Peyer's patch (tissue), 4 donors: ENCODE data around the gene VPS52.

Experiments used
- POLR2A ChIP-seq, 2 donors: fragments of 450-650 bp; IDR thresholded peaks; one replicate each; pipeline ENCODE4 v1.5.1; 2017; ENCODE audit warnings: antibody characterized with exemption in 2 of 2, mild to moderate bottlenecking in 2 of 2, moderate library complexity in 2 of 2
- TF ChIP-seq, protein P1 (sequence below), 6 experiments: fragments of 450-650 bp in 4 of 6; fragments of 200-600 bp in 2 of 6; sonication (generic) in 1 of 6; IDR thresholded peaks; one replicate each; pipeline ENCODE4 v1.5.1; 2017 to 2019; ENCODE audit warnings: antibody characterized with exemption in 6 of 6, mild to moderate bottlenecking in 3 of 6, moderate library complexity in 1 of 6

DNA sequence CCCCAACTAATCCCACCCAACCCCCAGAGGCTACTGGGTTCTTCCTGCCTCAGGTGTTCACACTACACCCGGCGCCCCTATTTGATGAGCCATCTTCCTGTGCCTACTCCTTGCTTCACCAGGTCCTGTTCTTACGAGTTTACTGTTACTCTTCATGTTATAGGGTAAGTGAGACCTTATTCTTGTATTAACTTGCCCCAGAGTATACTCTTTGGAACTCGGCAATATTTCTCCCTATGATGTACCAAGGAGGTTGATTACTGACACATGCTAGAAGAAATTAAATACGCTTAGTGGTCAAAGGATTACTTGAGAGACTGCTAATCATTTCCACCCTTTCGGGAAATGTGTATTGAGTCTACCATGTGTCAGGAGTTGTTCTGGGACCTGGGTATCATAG is 54.4 kb downstream of the VPS52 start:
- TF ChIP-seq, protein P1, sequence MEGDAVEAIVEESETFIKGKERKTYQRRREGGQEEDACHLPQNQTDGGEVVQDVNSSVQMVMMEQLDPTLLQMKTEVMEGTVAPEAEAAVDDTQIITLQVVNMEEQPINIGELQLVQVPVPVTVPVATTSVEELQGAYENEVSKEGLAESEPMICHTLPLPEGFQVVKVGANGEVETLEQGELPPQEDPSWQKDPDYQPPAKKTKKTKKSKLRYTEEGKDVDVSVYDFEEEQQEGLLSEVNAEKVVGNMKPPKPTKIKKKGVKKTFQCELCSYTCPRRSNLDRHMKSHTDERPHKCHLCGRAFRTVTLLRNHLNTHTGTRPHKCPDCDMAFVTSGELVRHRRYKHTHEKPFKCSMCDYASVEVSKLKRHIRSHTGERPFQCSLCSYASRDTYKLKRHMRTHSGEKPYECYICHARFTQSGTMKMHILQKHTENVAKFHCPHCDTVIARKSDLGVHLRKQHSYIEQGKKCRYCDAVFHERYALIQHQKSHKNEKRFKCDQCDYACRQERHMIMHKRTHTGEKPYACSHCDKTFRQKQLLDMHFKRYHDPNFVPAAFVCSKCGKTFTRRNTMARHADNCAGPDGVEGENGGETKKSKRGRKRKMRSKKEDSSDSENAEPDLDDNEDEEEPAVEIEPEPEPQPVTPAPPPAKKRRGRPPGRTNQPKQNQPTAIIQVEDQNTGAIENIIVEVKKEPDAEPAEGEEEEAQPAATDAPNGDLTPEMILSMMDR (IDR thresholded peaks at IDR 0.05) = no peak
- TF ChIP-seq POLR2A (IDR thresholded peaks at IDR 0.05) = no peak
